K562 (cell line): ENCODE data around the gene IGSF21. TPM values are rescaled to one million over a fixed set of nuclear protein-coding genes. Genes with fewer than 3 reads are reported as not detected.

Experiments used
- ATAC-seq: fragments of 200-7000 bp; cut with Tn5 transposase; 3 replicates; pipeline ENCODE4 v1.9.1; 2020; ENCODE audit warnings: moderate library complexity
- BruUV-seq: library from RNA; stranded (reverse); fragments of 400-500 nt; replicated peaks from 2 replicates; lab custom pipeline; 2021; lab: Mats Ljungman, UMichigan
- CTCF ChIA-PET: fragments of 300-600 bp; formaldehyde crosslinking; extraction: SDS; loops from one replicate; lab custom pipeline; 2021; ENCODE audit warnings: low intra/inter-chr PET ratio; lab: Yijun Ruan, JAX
- POLR2A ChIA-PET: fragments of 300-600, 350-650 bp; sonication (Branson Sonifier 250); formaldehyde crosslinking; extraction: SDS; loops from one replicate; lab custom pipeline; 2021; ENCODE audit warnings: antibody characterized with exemption, inconsistent platforms; lab: Yijun Ruan, JAX
- DNase-seq, 4 experiments: peaks; one replicate each; pipeline versions ENCODE4 v3.0.0 to v3.0.0-alpha.2; 2011 to 2018; ENCODE audit warnings: low spot score in 3 of 4, mixed read lengths in 3 of 4; ENCODE audit errors: extremely low read depth in 1 of 4
- FAIRE-seq: peaks from 2 replicates; lab custom pipeline; 2011; peaks lifted over from hg19 to GRCh38; lab: Jason Lieb, UNC
- H2AFZ ChIP-seq: 2 replicates; pipeline ENCODE4 v1.6.0; 2011; ENCODE audit warnings: low read depth, low read length, control low read depth, inconsistent platforms
- H3K27ac ChIP-seq: fragments of 200-600 bp; 3 replicates; pipeline ENCODE4 v1.8.0; 2011; ENCODE audit warnings: low read depth, mild to moderate bottlenecking, control low read depth, inconsistent platforms, low read length, moderate library complexity, mixed read lengths; ENCODE audit errors: extremely low read depth
- H3K27me3 ChIP-seq, 2 experiments: fragments of 300-600 bp in 1 of 2; 2 replicates in 1 of 2; 3 replicates in 1 of 2; pipeline versions ENCODE4 v1.6.0 to v1.8.0; 2011; ENCODE audit warnings: inconsistent platforms in 2 of 2, low read length in 2 of 2, mild to moderate bottlenecking in 1 of 2, mixed read lengths in 1 of 2, moderate library complexity in 1 of 2; ENCODE audit not compliant: control insufficient read depth in 2 of 2, insufficient read depth in 2 of 2
- H3K36me3 ChIP-seq: fragments of 300-600 bp; 3 replicates; pipeline ENCODE4 v1.8.0; 2011; ENCODE audit warnings: mild to moderate bottlenecking, low read length, inconsistent platforms; ENCODE audit not compliant: control insufficient read depth, insufficient read depth
- H3K4me1 ChIP-seq, 2 experiments: fragments of 200-600 bp in 1 of 2; replicated peaks in 1 of 2; 2 replicates in 1 of 2; 3 replicates in 1 of 2; pipeline versions ENCODE4 v1.5.1 to v1.8.0; 2011; ENCODE audit warnings: inconsistent platforms in 2 of 2, low read length in 2 of 2, mild to moderate bottlenecking in 1 of 2, mixed read lengths in 1 of 2, moderate library complexity in 1 of 2; ENCODE audit not compliant: control insufficient read depth in 2 of 2, insufficient read depth in 2 of 2
- H3K4me2 ChIP-seq: 2 replicates; pipeline ENCODE4 v1.6.1; 2011; ENCODE audit warnings: low read length, control low read depth, inconsistent platforms, mixed read lengths; ENCODE audit not compliant: insufficient read depth
- H3K4me3 ChIP-seq: fragments of 200-600 bp; sonication (generic), shearing (Covaris generic); 2 replicates; pipeline ENCODE4 v1.5.1; 2016; ENCODE audit warnings: control low read depth, inconsistent platforms
- H3K79me2 ChIP-seq: fragments of 200-600 bp; 3 replicates; pipeline ENCODE4 v1.8.0; 2011; ENCODE audit warnings: low read length, inconsistent platforms; ENCODE audit not compliant: control insufficient read depth, insufficient read depth
- H3K9ac ChIP-seq, 2 experiments: 2 replicates each; pipeline versions ENCODE4 v1.6.0 to v1.6.1; 2011; ENCODE audit warnings: low read depth in 2 of 2, low read length in 2 of 2, control low read depth in 1 of 2, inconsistent platforms in 1 of 2, mild to moderate bottlenecking in 1 of 2, mixed read lengths in 1 of 2; ENCODE audit not compliant: insufficient read depth in 1 of 2
- H3K9me1 ChIP-seq: one replicate; pipeline ENCODE4 v1.6.0; 2011; ENCODE audit warnings: inconsistent platforms, mild to moderate bottlenecking, low read length, moderate library complexity; ENCODE audit not compliant: control insufficient read depth, insufficient read depth
- H3K9me3 ChIP-seq: replicated peaks from 2 replicates; pipeline ENCODE4 v1.5.1; 2011; ENCODE audit warnings: low read depth, low read length, inconsistent platforms; ENCODE audit not compliant: control insufficient read depth, insufficient read depth
- H4K20me1 ChIP-seq: replicated peaks from 2 replicates; pipeline ENCODE4 v1.6.1; 2011; ENCODE audit warnings: low read length, inconsistent platforms, mixed read lengths; ENCODE audit not compliant: control insufficient read depth, insufficient read depth
- MLX ChIP-seq, 2 experiments: fragments of 450-650 bp in 1 of 2; sonication (generic) in 1 of 2; formaldehyde crosslinking; conservative IDR thresholded peaks; 2 replicates each; pipeline versions ENCODE4 v1.4.0 to v1.8.1; 2020 to 2022; ENCODE audit warnings: mild to moderate bottlenecking in 1 of 2, missing genetic modification reagents in 1 of 2
- NFATC3 ChIP-seq: fragments of 450-650 bp; IDR thresholded peaks from 2 replicates; pipeline ENCODE4 v1.6.1; 2017; ENCODE audit warnings: mild to moderate bottlenecking
- ZKSCAN1 ChIP-seq: fragments of 150-350 bp; IDR thresholded peaks from 2 replicates; pipeline ENCODE4 v1.6.1; 2016; ENCODE audit warnings: low read depth, low read length
- WGBS: fragments of 100-300 bp; shearing (Covaris generic); methylation state at CpG from one replicate; pipeline ENCODE4 v1.1.6; 2016; ENCODE audit warnings: low coverage, mixed read lengths; ENCODE audit not compliant: insufficient coverage; ENCODE audit errors: missing lambda C conversion rate; 5-methylcytosine and 5-hydroxymethylcytosine counted together
- in situ Hi-C: fragments of 300-500 bp; cut with MboI; formaldehyde crosslinking; loops from 4 replicates; pipeline ENCODE4 v1.15.0; 2018; ENCODE audit warnings: inconsistent platforms, mixed read lengths
- intact Hi-C: fragments of 100-400 bp; cut with micrococcal nuclease; formaldehyde crosslinking; loops from 2 replicates; pipeline ENCODE4 v1.14.2; 2022
- polyA plus RNA-seq, 8 experiments: library from polyadenylated mRNA; depleted of rRNA in 4 of 8; stranded (reverse) in 5 of 8; unstranded in 3 of 8; fragments of >200 nt; fragmentation: Nextera tagmentation in 2 of 8; fragmentation: Illumina TruSeq in 1 of 8; extraction: Ambion mirVana in 2 of 8; extraction: Trizol in 1 of 8; gene quantifications; 2 replicates each; pipeline versions ENCODE4 v1.2.1 to v1.2.3, GENCODE V29; 2011 to 2014; ENCODE audit warnings: inconsistent platforms in 1 of 8, missing spikeins in 1 of 8
- total RNA-seq, 7 experiments: library from RNA; depleted of rRNA in 6 of 7; stranded (reverse); fragments of >200 nt in 6 of 7; fragmentation: Illumina TruSeq in 2 of 7; extraction: Trizol in 2 of 7; gene quantifications; 2 replicates each; pipeline versions ENCODE4 v1.2.1 to v1.2.3, GENCODE V29; 2011 to 2021; ENCODE audit warnings: low replicate concordance in 1 of 7

The IGSF21 gene
- total and polyA plus RNA-seq, 9 of the 15 experiments (the other 6 are each of a cell fraction or from before 2014, with no cell fraction given), result not detected

- H3K9me3 ChIP-seq, result peaks cover 19% of the 10 kb centered on the region
- H3K4me1 ChIP-seq, result peaks cover 3 to 43% of the 10 kb centered on the region in 2 experiments; a peak in 4 of 5 replicates
- no peak for ATAC-seq
- no peak overlapping the region for H2AFZ ChIP-seq
- TF ChIP-seq NFATC3, result no peak
- no peak for TF ChIP-seq ZKSCAN1
- no peak for TF ChIP-seq MLX (CRISPR knock-in tag; conservative IDR thresholded peaks at IDR 0.05)
- no peak overlapping the region for H3K9ac ChIP-seq
- no peaks in the 10 kb centered on the region for H3K9me1 ChIP-seq
- ChIA-PET CTCF (no interaction called here), POLR2A (no interaction called here)
- H3K36me3 ChIP-seq, result no peaks in the 10 kb centered on the region
- H3K79me2 ChIP-seq, result no peaks in the 10 kb centered on the region
- H3K4me2 ChIP-seq, result no peak overlapping the region
- no peaks in the 10 kb centered on the region for H4K20me1 ChIP-seq
- DNase-seq, result no peak
- no peak for FAIRE-seq
- BruUV-seq, result no TSS peak
- WGBS, result 25% methylated on average over 12 of the region's 12 CpGs
- no peak overlapping the region for H3K4me3 ChIP-seq
- no peak overlapping the region for H3K27ac ChIP-seq
- H3K27me3 ChIP-seq, result peaks cover 0 to 14% of the 10 kb centered on the region in 2 experiments; a peak in 1 of 5 replicates
- intact Hi-C loops (no loop called here), in situ Hi-C loops (no loop called here)
These were observed 301.2 kb downstream of the IGSF21 start for GRCh38 chr1:18408656-18409370.
